TTC549 (cell line): ENCODE measurements around the gene PABPN1.
"Not testable (repeated sequence)": the region's sequence is repeated elsewhere in the genome, so short reads cannot be mapped to it uniquely, and the experiment has no call there.

Experiments used
- FAIRE-seq: peaks from 2 replicates; lab custom pipeline; 2012; peaks lifted over from hg19 to GRCh38; lab: Jason Lieb, UNC

Gene PABPN1

GRCh38 chr14:23320584-23321571 lies at the start of gene PABPN1:
Gene PABPN1 (plus strand): TSS chr14:23321457. CDS start chr14:23321470, 13 bp downstream.
- peak; percentile 97 for FAIRE-seq

DNA sequence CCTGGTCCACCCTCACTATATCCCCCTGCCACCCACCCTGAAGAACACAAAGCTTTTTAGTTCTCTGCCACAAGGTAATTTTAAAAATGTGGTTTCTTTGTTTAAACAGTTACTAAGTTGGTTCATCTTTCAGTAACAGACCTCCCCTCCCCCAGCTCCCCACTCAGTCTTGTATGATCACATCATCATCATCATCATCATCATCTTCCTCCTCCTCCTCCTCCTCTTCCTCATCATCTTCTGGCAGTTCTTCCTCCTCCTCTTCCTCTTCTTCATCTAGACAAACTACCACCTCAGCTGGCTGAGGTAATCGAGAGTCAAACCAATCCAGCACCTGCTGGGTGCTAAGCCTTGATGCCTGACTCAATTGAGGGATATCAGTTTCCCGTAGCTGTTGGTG lies 45.8 kb upstream of the PABPN1 start:
- no peak for FAIRE-seq

DNA sequence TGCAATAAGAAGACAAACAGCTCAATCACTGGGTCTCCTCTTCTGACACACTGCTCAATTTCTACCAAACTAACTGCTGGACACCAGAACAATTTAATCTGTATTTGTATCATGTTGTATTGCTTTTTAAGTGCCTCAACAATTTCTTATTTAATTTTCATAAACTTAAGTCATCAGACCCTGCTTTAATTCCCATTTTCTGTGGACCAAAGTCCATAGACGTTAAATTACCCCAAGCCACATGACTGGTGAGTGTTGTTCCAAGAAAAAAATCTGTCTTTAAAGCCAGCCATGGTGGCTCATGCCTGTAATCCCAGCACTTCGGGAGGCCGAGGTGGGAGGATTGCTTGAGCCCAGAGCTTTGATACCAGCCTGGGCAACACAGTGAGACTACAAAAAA lies 44.1 kb upstream of the PABPN1 start:
- FAIRE-seq: no peak

DNA sequence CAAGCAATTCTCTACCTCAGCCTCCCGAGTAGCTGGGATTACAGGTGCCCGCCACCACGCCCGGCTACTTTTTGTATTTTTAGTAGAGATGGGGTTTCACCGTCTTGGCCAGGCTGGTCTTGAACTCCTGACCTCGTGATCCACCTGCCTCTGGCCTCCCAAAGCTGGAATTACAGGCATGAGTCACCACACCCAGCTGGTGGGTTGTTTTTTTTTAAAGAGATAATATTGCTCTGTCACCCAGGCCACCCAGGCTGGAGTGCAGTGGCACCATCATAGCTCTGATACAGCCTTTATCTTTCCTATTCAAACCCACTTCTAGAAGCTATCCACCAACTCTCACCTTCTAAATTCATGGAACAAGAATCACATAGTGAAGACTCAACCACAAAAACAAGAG lies 43.3 kb upstream of the PABPN1 start:
- FAIRE-seq: not testable (repeated sequence)

DNA sequence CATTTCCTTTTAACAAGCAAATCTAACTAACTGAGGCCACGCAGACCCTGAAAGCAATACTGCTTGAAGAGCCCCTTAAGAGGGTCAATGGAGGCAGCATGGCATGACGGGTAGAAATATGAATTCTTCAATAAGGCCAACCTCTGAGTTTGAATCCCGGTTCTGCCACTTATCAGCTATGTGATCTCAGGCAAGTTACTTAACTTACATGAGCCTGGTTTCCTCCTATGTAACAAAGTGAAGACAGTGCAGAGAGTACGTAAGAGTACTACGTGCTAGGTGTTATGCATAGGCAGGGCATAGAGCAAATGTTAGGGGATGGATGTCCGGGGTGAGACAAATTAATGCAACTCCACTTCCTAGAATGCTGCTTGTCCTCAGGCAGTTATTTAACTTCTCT lies 40.0 kb upstream of the PABPN1 start:
- no peak for FAIRE-seq

DNA sequence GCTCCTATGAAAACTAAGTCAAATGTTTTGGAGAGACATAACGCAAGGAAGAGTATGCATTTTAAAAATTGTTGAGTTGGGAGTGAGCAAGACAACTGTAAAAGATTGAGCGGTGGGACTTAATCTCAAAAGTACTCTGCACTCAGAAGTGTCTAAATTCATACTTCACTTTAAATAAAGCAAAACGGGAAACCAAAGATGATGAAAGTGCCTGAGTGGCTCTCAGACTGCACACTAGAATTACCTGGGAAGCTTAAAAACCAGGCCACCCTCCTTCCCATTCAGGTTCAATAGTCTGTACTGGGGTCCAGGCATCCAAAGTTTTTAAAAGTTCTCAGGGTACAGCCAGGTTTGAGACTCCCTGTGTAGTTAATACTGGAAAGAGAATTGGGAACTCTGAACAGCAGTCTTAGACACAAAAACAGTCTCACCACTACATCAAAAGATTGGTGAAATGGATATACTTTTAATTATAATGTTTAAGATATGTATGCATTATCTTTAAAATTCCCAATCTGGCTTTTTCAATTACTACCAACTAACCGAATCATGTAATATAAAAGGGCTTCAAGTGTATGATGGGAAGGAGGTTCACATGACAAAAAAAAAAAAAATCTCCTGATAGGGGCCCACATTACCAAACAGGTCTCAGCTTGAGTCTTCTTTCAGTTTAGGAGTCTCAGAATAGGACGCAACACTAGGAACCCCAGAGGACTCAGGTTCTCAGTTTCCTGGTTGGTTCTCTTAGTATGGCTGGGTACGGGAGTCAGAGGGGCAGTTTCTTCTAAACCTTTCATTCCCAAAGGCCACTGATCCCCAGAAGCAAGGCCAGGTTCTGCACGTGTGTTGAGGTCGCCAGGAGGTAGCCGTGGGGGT lies 36.4 kb upstream of the PABPN1 start:
- no peak for FAIRE-seq

GRCh38 chr14:23285530-23286019 lies 35.7 kb upstream of the PABPN1 start:
- no peak for FAIRE-seq

- peak; percentile 81 for FAIRE-seq
These were observed 35.0 kb upstream of the PABPN1 start, which contains the start of gene HOMEZ for GRCh38 chr14:23286020-23286901. Gene HOMEZ (minus strand): TSS chr14:23286132. CDS start chr14:23285952, 180 bp downstream.

DNA sequence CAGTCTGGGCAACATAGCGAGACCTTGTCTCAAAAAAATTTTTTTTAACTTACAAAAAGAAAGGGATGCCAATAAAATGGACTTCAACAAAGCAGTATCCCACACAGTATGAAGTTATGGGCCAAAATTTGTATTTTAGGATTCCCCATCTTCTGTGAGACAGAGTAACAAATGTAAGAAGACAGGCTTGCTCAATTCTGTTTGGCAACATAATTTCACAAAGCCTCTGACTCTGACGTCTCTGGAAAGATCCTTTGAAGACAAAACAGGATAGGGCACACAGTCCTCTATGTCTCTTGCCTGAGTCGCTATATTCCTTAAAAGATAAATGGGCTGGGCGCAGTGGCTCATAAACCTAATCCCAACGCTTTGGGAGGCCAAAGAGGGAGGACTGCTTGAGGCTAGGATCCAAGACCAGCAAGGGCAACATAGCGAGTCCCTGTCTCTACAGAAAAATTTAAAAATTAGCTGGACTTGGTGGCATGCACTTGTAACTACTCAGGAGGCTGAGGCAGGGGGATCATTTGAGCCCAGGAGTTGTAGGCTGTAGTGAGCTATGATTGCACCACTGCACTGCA lies 34.3 kb upstream of the PABPN1 start:
- no peak for FAIRE-seq

DNA sequence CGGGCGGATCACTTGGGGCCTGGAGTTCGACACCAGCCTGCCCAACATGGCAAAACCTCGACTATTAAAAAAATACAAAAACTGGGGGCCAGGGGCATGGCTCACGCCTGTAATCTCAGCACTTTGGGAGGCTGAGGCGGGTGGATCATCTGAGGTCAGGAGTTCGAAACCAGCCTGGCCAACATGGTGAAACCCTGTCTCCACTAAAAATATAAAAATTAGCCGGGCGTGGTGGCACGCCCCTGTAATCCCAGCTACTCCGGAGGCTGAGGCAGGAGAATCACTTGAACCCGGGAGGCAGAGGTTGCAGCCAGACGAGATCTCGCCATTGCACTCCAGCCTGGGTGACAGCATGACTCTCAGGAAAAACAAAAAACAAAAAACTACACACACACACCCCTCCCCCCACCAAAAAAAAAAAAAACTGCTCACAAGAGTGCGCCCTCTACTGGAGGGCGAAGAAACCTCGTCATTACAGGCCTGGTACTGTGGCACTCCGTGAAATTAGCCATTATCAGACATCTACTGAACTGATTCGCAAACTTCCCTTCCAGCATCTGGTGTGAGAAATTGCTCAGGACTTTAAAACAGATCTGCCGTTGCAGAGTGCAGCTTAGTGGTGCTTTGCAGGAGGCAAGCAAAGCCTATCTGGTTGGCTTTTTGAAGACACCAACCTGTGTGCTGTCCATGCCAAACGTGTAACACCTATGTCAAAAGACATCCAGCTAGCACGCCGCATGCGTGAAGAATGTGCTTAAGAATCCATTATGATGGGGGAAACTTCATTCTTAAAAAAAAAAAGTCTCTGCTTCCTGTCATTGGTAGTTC lies 26.3 kb upstream of the PABPN1 start:
- FAIRE-seq: no peak

GRCh38 chr14:23296012-23296777 lies 25.1 kb upstream of the PABPN1 start:
- no peak for FAIRE-seq

GRCh38 chr14:23297096-23297495 lies 24.2 kb upstream of the PABPN1 start:
- FAIRE-seq: no peak

DNA sequence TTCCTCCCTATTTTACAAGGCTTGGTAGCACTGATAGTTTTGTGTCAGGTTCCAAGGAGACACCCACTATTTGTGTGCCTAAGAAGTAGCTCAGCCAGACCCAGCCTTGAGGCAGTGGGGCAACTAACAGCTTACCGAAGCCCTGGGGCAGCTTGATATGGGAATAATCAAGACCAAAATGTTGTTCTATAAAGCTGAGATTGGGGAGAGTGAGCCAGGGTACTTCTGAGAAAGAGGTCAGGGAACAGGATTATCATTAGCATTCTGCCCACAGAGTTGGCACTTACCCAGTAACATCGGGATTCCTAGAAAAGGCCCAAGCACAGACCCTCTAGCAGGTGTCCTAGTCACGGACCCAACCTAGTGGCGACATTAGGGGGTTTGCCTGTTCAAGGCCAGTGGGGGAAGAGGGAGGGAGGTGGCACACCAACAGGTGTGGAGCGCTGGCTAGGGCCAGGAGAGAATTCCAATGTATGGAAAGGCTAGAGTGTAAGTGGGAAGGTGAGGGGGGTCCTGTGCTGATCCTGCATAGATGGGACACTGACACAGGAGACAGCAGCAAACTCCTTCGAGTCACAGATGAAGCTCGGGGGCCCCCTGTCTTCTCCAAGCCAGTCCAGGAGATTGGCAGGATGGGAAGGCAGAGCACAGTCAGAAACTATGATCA lies 23.5 kb upstream of the PABPN1 start:
- no peak for FAIRE-seq

DNA sequence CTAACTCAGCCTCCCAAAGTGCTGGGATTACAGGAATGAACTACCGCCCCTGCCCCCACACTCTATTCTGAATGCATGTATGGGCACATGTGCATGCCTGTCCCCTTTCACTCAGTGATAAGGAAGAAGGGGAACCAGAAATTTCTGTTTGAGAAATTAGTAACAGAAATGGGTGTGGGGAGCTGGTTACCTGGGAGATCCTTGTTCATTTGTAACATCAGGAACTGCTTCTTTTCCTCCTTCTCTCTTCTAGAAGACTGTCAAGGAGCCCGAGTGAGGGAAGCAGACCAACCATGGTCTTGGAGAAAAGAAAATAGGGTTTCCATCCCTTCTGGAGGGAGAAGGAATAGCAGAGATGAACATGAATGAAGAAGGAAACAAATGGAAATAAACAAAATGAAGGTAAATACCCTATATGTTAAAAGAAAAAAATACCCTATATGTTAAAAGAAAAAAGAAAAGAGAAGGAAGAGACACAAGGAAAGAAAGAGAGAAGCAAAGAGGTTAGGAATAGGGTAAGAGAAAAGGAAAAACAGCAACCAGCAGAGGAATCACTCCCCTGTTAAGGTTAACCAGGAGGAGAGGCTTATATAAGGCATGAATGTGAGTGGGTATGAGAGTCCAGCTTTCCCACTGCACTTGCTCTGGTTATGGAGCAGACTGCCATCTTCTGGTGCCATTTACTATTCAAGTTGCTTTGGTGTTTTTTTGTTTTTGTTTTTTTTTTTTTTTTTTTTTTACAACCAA lies 21.9 kb upstream of the PABPN1 start:
- FAIRE-seq: no peak

DNA sequence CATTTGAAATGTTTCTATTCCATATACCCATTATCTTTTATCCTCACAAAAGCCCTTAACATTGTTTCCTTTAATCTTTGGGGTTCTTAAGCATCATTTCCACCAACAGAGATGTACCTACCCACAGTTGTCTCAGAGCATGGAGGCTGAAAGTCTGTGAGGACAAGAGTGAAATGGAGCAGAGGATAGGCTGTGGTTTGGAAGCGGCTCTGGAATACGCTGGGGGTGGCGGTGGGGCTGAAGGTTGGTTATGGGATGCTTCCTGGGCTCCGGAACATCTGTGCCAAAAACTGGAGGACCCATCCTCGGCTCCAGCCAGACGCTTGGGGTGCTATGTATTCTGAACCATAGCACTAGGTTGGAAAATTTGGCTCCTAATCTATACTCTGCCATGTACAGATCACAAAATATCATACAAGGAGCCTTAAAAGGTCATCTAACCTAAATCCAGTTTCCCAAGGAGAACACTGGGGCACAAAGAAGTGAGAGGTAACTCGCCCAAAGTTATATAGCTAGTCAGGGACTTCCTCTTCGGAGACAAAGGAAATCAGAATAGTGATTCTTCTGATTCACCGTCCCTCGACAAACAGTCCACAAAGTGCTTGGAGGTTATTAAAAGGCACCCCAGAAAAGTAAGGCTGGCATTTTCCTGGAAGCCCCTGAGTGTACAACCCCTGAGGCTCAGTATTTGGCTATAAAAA lies 21.1 kb upstream of the PABPN1 start:
- FAIRE-seq: no peak

DNA sequence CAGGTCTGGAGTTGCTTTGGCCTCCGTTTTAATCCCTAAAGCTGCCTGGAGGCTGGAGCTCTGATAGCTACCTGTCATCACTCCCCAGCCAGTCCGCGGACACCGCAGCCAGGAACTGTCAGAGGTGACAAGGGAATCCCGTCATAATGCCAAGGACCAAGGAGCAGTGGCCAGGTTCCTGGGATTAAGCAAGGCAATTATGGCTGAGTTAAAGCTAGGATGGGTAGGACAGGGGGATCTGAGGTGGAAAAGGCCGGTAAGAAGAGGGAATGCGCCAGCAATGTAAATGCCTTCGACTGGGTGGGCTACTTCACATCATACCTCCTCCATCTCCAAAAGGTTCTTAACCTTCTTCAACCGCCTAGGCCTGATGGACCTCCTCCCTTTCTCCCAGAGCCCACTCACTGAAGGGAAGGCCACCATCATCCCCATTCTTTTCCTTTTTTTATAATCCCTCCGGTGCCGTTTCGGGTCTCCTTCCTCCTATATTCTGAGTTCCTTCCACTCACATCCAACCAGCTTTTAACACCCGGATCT lies 20.5 kb upstream of the PABPN1 start:
- no peak for FAIRE-seq

GRCh38 chr14:23301288-23301968 lies 19.8 kb upstream of the PABPN1 start:
- FAIRE-seq: no peak
